HCEC 1CT (cell line): ENCODE measurements around the gene SLC44A5.

Source experiments
- DNase-seq: peaks from one replicate; pipeline ENCODE4 v3.0.0-alpha.2; 2017

Gene SLC44A5

GRCh38 chr1:75170981-75171380 is 439.9 kb downstream of the SLC44A5 start:
- no peak for DNase-seq

- DNase-seq: no peak
Observed at GRCh38 chr1:75170011-75170410, 440.9 kb downstream of the SLC44A5 start.

GRCh38 chr1:75166821-75167220 is 444.1 kb downstream of the SLC44A5 start:
- no peak for DNase-seq

- DNase-seq: no peak
Observed at GRCh38 chr1:75165264-75165663, 445.6 kb downstream of the SLC44A5 start.

- DNase-seq: no peak
Observed at GRCh38 chr1:75159154-75159553, 451.8 kb downstream of the SLC44A5 start.
